Activated CD4-positive, alpha-beta T cell treated with anti-CD3 and anti-CD28 coated beads for 36 hours (primary cell): Measurements from ENCODE around the gene NEGR1. TPM values are rescaled to one million over a fixed set of nuclear protein-coding genes. Genes with fewer than 3 reads are reported as not detected.

Experiments
- ATAC-seq: fragments of 200-7000 bp; cut with Tn5 transposase; one replicate; pipeline ENCODE4 v1.10.0; 2021; ENCODE audit warnings: mild to moderate bottlenecking, moderate library complexity
- CTCF ChIA-PET: fragments of 350-600 bp; sonication (Branson Sonifier 250); formaldehyde crosslinking; loops from one replicate; lab custom pipeline; 2021; ENCODE audit warnings: antibody characterized with exemption; lab: Charles Lee
- POLR2A ChIA-PET: fragments of 350-600 bp; sonication (Branson Sonifier 250); formaldehyde crosslinking; loops from one replicate; lab custom pipeline; 2021; ENCODE audit warnings: antibody characterized with exemption, inconsistent platforms; lab: Charles Lee
- DNase-seq: peaks from one replicate; pipeline ENCODE4 v3.0.0-alpha.2; 2020
- H3K27ac Mint-ChIP-seq: one replicate; pipeline ENCODE4 v1.8.0; 2021; ENCODE audit warnings: mixed read lengths
- H3K27me3 Mint-ChIP-seq: one replicate; pipeline ENCODE4 v1.8.0; 2021; ENCODE audit warnings: mixed read lengths
- H3K36me3 Mint-ChIP-seq: one replicate; pipeline ENCODE4 v1.8.0; 2021; ENCODE audit warnings: low read depth, mixed read lengths
- H3K4me1 Mint-ChIP-seq: one replicate; pipeline ENCODE4 v1.8.0; 2021; ENCODE audit warnings: mixed read lengths
- H3K4me3 Mint-ChIP-seq: one replicate; pipeline ENCODE4 v1.8.0; 2021; ENCODE audit warnings: mild to moderate bottlenecking, moderate library complexity, mixed read lengths
- H3K9me3 Mint-ChIP-seq: one replicate; pipeline ENCODE4 v1.8.0; 2021; ENCODE audit warnings: low read depth, mixed read lengths
- intact Hi-C, 2 experiments: fragments of 100-400 bp; cut with DNase I in 1 of 2; cut with micrococcal nuclease in 1 of 2; formaldehyde crosslinking; loops; one replicate each; pipeline versions ENCODE4 v1.14.2 to v1.15.1; 2022 to 2024; cut with DNase I, micrococcal nuclease
- total RNA-seq, 2 experiments: library from RNA; stranded (reverse); gene quantifications; one replicate each; pipeline ENCODE4 v1.2.3, GENCODE V29; 2021

Gene NEGR1
- total RNA-seq, 2 experiments from 2014 or later, result not detected

GRCh38 chr1:71577451-71578131, 704.7 kb downstream of the NEGR1 start:
- Mint-ChIP-seq H3K36me3 (no peaks in the 10 kb centered on the region), H3K27me3 (no peaks in the 10 kb centered on the region), H3K4me3 (no peak overlapping the region), H3K4me1 (no peaks in the 10 kb centered on the region), H3K9me3 (no peaks in the 10 kb centered on the region), H3K27ac (no peak overlapping the region)
- ChIA-PET CTCF (no interaction called here), POLR2A (interaction anchor here (0.7 kb wide), 1 partner anchor 904 kb away, joined by 3 read pairs; no protein-coding TSS in a partner anchor)
- no peak for ATAC-seq
- no peak for DNase-seq
- intact Hi-C loops, result no loop called here

GRCh38 chr1:71572038-71572437, 710.3 kb downstream of the NEGR1 start:
- H3K36me3 Mint-ChIP-seq, result no peaks in the 10 kb centered on the region
- ATAC-seq (no peak), DNase-seq (no peak)
- no peaks in the 10 kb centered on the region for H3K9me3 Mint-ChIP-seq
- POLR2A ChIA-PET, result no interaction called here
- CTCF ChIA-PET, result no interaction called here
- no peaks in the 10 kb centered on the region for H3K27me3 Mint-ChIP-seq
- no peak overlapping the region for H3K27ac Mint-ChIP-seq
- no peak overlapping the region for H3K4me3 Mint-ChIP-seq
- intact Hi-C loops, result no loop called here
- no peaks in the 10 kb centered on the region for H3K4me1 Mint-ChIP-seq

- Mint-ChIP-seq H3K27me3 (no peaks in the 10 kb centered on the region), H3K4me1 (no peaks in the 10 kb centered on the region), H3K27ac (no peak overlapping the region), H3K4me3 (no peak overlapping the region), H3K9me3 (no peaks in the 10 kb centered on the region), H3K36me3 (no peaks in the 10 kb centered on the region)
- DNase-seq, result no peak
- no peak for ATAC-seq
- CTCF ChIA-PET, result interaction anchor here (0.6 kb wide), 1 partner anchor 869 kb away, joined by 3 read pairs; no protein-coding TSS in a partner anchor
- POLR2A ChIA-PET, result no interaction called here
- intact Hi-C loops, result no loop called here
These were observed 715.9 kb downstream of the NEGR1 start for GRCh38 chr1:71566413-71566812.

- H3K27ac Mint-ChIP-seq, result no peak overlapping the region
- no peak for DNase-seq
- no peak overlapping the region for H3K4me3 Mint-ChIP-seq
- ATAC-seq, result no peak
- H3K27me3 Mint-ChIP-seq, result no peaks in the 10 kb centered on the region
- intact Hi-C loops, result loop anchor here in 1 of 2 experiments (2.0 kb wide), 1 partner anchor 21 kb away; no protein-coding TSS in a partner anchor
- ChIA-PET POLR2A (no interaction called here), CTCF (no interaction called here)
- no peaks in the 10 kb centered on the region for H3K36me3 Mint-ChIP-seq
- H3K9me3 Mint-ChIP-seq, result no peaks in the 10 kb centered on the region
- no peaks in the 10 kb centered on the region for H3K4me1 Mint-ChIP-seq
These were observed 716.5 kb downstream of the NEGR1 start for GRCh38 chr1:71565831-71566230.

- no peak for DNase-seq
- H3K27me3 Mint-ChIP-seq, result no peaks in the 10 kb centered on the region
- H3K27ac Mint-ChIP-seq, result no peak overlapping the region
- H3K36me3 Mint-ChIP-seq, result no peaks in the 10 kb centered on the region
- ATAC-seq, result no peak
- no peaks in the 10 kb centered on the region for H3K9me3 Mint-ChIP-seq
- ChIA-PET CTCF (no interaction called here), POLR2A (no interaction called here)
- H3K4me1 Mint-ChIP-seq, result no peaks in the 10 kb centered on the region
- intact Hi-C loops, result loop anchor here in 1 of 2 experiments (2.0 kb wide), 1 partner anchor 20 kb away; no protein-coding TSS in a partner anchor
- no peak overlapping the region for H3K4me3 Mint-ChIP-seq
These were observed 717.1 kb downstream of the NEGR1 start for GRCh38 chr1:71565262-71565661.

GRCh38 chr1:71562298-71562697, 720.0 kb downstream of the NEGR1 start:
- H3K27me3 Mint-ChIP-seq, result no peaks in the 10 kb centered on the region
- DNase-seq (no peak), ATAC-seq (no peak)
- ChIA-PET POLR2A (no interaction called here), CTCF (no interaction called here)
- no peaks in the 10 kb centered on the region for H3K36me3 Mint-ChIP-seq
- no peak overlapping the region for H3K27ac Mint-ChIP-seq
- intact Hi-C loops, result no loop called here
- H3K9me3 Mint-ChIP-seq, result no peaks in the 10 kb centered on the region
- H3K4me1 Mint-ChIP-seq, result no peaks in the 10 kb centered on the region
- no peak overlapping the region for H3K4me3 Mint-ChIP-seq

GRCh38 chr1:71561729-71562128, 720.6 kb downstream of the NEGR1 start:
- no peaks in the 10 kb centered on the region for H3K27me3 Mint-ChIP-seq
- H3K9me3 Mint-ChIP-seq, result no peaks in the 10 kb centered on the region
- H3K36me3 Mint-ChIP-seq, result no peaks in the 10 kb centered on the region
- ChIA-PET CTCF (no interaction called here), POLR2A (no interaction called here)
- intact Hi-C loops, result no loop called here
- H3K4me3 Mint-ChIP-seq, result no peak overlapping the region
- ATAC-seq, result no peak
- H3K4me1 Mint-ChIP-seq, result no peaks in the 10 kb centered on the region
- no peak for DNase-seq
- no peak overlapping the region for H3K27ac Mint-ChIP-seq

GRCh38 chr1:71561206-71561605, 721.1 kb downstream of the NEGR1 start:
- ATAC-seq, result no peak
- CTCF ChIA-PET, result no interaction called here
- intact Hi-C loops, result no loop called here

GRCh38 chr1:71559880-71560279, 722.5 kb downstream of the NEGR1 start:
- no peak overlapping the region for H3K27ac Mint-ChIP-seq
- no peaks in the 10 kb centered on the region for H3K36me3 Mint-ChIP-seq
- no peak for DNase-seq
- no peak for ATAC-seq
- intact Hi-C loops, result no loop called here
- H3K4me3 Mint-ChIP-seq, result no peak overlapping the region
- CTCF ChIA-PET, result no interaction called here
- POLR2A ChIA-PET, result no interaction called here
- H3K9me3 Mint-ChIP-seq, result no peaks in the 10 kb centered on the region
- no peaks in the 10 kb centered on the region for H3K4me1 Mint-ChIP-seq
- H3K27me3 Mint-ChIP-seq, result no peaks in the 10 kb centered on the region

More at GRCh38 chr1:71561206-71561605, 721.1 kb downstream of the NEGR1 start:
- no peak for DNase-seq
- Mint-ChIP-seq H3K4me1 (no peaks in the 10 kb centered on the region), H3K36me3 (no peaks in the 10 kb centered on the region), H3K27me3 (no peaks in the 10 kb centered on the region), H3K9me3 (no peaks in the 10 kb centered on the region), H3K4me3 (no peak overlapping the region), H3K27ac (no peak overlapping the region)
- POLR2A ChIA-PET, result no interaction called here

GRCh38 chr1:71557138-71557537, 725.2 kb downstream of the NEGR1 start:
- H3K27ac Mint-ChIP-seq, result no peak overlapping the region
- no peaks in the 10 kb centered on the region for H3K9me3 Mint-ChIP-seq
- DNase-seq (no peak), ATAC-seq (no peak)
- H3K36me3 Mint-ChIP-seq, result no peaks in the 10 kb centered on the region
- H3K4me3 Mint-ChIP-seq, result no peak overlapping the region
- intact Hi-C loops, result no loop called here
- POLR2A ChIA-PET, result no interaction called here
- H3K27me3 Mint-ChIP-seq, result no peaks in the 10 kb centered on the region
- no peaks in the 10 kb centered on the region for H3K4me1 Mint-ChIP-seq
- CTCF ChIA-PET, result interaction anchor here (0.6 kb wide), 1 partner anchor 30 kb away, joined by 3 read pairs; no protein-coding TSS in a partner anchor

- POLR2A ChIA-PET, result no interaction called here
- Mint-ChIP-seq H3K27ac (no peak overlapping the region), H3K36me3 (no peaks in the 10 kb centered on the region), H3K4me1 (no peaks in the 10 kb centered on the region), H3K9me3 (no peaks in the 10 kb centered on the region), H3K27me3 (no peaks in the 10 kb centered on the region), H3K4me3 (no peak overlapping the region)
- ATAC-seq (no peak), DNase-seq (no peak)
- CTCF ChIA-PET, result no interaction called here
- intact Hi-C loops, result no loop called here
These were observed 733.9 kb downstream of the NEGR1 start for GRCh38 chr1:71548398-71548890.

- Mint-ChIP-seq H3K27ac (no peak overlapping the region), H3K36me3 (no peaks in the 10 kb centered on the region), H3K9me3 (no peaks in the 10 kb centered on the region), H3K4me1 (no peaks in the 10 kb centered on the region), H3K27me3 (no peaks in the 10 kb centered on the region), H3K4me3 (no peak overlapping the region)
- CTCF ChIA-PET, result no interaction called here
- DNase-seq, result no peak
- POLR2A ChIA-PET, result no interaction called here
- ATAC-seq, result no peak
- intact Hi-C loops, result no loop called here
These were observed 740.2 kb downstream of the NEGR1 start for GRCh38 chr1:71542155-71542554.
